GM20431 (cell line): ENCODE measurements around the gene DDN.

ENCODE experiments used
- in situ Hi-C: fragments of 300-500 bp; cut with MseI, MboI; formaldehyde crosslinking; loops from one replicate; pipeline ENCODE4 v1.15.0; 2020; ENCODE audit warnings: low sequenced_read_pairs; ENCODE audit not compliant: unreplicated experiment

Gene DDN

GRCh38 chr12:48999371-49000131 is at the start of gene DDN:
TSS of gene DDN (minus strand) at chr12:48999375. CDS start at chr12:48999287, 88 bp downstream.
- in situ Hi-C loops: no loop called here

DNA sequence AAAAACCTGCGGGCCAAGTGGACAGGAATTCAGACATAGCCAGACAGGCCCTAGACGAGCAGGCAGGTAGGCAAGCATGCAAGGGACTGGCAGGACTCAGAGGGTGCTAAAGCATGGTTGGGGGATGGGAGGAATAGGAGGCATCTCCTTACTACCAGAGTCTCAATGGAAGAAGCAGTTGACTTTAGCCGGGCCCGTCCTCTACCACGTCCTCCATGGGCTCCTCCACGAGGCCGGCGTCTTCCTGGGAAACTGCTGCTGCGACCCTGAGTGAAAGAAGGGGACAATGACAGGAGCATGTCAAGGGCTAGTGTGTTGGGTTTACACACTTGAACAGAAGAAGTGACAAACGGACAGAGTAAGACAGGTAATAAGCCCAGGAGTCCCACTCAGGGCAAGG is 49.8 kb upstream of the DDN start:
- in situ Hi-C loops: no loop called here

DNA sequence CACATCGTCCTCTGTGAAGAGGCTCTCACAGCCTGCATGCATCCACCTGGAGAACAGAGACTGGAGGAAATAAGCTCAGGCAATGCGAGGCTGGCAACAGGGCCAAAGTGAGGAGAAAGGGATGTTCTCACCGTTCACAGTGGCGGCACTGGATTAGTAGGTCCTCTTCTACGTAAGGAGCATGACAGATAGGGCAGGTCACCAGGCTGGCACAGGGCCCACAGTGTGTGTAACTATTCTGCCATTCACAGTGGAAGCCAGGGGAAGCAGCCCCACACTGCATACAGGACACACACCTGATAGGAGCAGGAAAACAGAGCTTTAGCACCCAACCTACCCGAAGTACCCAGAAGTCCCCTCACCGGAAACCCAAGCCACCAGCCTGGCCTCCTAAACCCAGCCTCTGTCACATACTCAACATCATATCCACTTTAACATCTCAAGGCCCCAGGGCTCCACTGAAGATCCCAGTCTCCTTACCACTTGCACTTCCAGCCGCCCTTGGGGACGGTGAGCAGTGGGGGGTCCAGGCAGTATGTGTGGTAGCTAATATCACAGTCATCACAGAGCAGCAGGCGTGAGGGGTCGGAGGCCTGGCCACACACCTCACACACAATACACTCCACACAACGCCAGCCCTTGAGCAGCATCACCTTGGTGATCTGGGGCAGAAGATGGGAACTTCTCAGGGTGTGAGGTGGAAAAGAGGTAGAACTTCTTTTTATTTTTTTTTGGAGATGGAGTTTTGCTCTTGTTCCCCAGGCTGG is 47.1 kb upstream of the DDN start:
- in situ Hi-C loops: no loop called here

GRCh38 chr12:49044660-49045059 is 45.5 kb upstream of the DDN start:
- in situ Hi-C loops: no loop called here

DNA sequence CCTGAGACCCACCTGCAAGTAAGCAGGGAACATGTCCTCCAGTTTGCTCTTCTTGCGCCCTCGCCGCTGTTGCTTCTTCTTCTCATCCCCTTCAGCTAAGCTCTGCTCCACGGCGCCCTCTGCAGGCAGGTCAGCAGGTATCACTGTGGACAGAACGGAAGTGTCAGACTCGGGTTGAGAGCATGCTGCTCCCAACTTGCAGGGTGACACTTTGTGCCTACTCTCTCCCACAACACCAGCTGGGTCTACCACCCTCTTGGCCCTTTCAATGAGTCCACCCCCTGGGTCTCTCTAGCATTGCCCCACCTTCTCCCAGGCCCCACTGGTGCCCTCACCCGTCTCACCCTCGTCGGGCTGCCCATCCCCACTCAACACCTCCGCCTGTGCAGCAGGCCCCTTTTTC is 44.7 kb upstream of the DDN start:
- in situ Hi-C loops: no loop called here

DNA sequence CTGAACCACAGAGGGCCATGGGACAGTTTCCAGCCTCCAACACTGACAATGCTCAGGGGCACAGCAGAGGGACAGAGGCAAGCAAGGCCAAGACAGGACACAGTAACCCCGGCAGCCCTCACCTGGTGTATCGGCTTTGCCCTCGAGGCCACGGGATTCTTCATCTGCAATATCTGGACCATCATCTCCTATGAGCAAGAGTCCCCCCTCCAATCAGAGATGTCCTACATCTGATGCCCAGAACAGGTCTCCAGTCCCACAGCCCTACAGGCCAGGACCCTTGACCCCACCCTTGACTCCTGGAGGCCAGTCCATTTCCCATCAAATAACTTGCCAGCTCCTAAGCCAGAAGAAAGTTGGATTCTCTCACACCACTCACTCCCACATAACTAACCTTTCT is 44.1 kb upstream of the DDN start:
- in situ Hi-C loops: no loop called here

GRCh38 chr12:49041881-49042484 is 42.8 kb upstream of the DDN start:
- in situ Hi-C loops: no loop called here

- in situ Hi-C loops: no loop called here
Observed at GRCh38 chr12:49041036-49041880, 42.1 kb upstream of the DDN start.

GRCh38 chr12:49040364-49040855 is 41.2 kb upstream of the DDN start:
- in situ Hi-C loops: no loop called here

DNA sequence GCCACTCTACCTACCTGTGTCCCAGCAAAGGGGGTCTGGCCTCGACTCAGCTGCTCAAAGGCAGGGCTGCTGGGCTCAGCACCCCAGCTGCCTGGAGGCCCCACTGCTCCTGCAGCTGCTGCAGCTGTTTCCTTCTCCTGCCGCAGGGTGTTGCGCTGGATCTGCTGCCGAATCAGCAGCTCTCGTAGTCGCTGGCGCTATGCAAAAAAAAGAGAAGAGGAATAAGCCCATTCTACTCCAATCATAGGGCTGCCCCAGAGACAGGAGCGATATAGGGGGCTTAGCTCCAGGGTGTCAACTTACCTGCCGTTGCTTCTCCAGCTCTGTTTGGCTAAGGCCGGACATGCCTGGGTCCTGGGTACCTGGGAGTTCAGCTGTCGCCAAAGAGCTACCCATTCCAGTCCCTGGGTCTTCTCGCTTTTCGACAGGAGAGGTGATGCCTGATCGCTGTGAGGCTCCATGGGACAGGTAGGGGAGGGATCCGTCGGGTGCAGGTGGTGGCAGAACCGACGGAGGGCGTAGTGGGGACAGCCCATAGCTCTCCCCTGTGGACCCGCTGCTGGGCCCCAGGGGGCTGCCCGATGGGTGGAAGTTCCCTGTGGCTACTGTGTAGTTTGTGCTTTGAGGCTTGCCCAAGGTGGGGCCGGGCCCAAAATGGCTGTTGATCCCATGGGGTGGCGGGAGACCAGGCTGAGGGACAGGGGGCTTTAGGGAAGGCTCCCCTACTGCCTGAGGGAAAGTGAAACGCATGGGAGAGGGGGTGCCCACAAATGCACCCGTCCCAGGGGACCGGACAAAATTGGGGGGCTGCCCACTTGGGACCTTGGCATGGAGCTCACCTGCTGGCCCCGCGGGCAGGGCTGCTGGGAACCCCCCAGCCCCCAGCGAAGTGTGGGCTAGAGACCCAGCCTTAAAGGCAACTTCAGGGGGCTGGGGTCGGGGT is 40.5 kb upstream of the DDN start:
- in situ Hi-C loops: no loop called here

DNA sequence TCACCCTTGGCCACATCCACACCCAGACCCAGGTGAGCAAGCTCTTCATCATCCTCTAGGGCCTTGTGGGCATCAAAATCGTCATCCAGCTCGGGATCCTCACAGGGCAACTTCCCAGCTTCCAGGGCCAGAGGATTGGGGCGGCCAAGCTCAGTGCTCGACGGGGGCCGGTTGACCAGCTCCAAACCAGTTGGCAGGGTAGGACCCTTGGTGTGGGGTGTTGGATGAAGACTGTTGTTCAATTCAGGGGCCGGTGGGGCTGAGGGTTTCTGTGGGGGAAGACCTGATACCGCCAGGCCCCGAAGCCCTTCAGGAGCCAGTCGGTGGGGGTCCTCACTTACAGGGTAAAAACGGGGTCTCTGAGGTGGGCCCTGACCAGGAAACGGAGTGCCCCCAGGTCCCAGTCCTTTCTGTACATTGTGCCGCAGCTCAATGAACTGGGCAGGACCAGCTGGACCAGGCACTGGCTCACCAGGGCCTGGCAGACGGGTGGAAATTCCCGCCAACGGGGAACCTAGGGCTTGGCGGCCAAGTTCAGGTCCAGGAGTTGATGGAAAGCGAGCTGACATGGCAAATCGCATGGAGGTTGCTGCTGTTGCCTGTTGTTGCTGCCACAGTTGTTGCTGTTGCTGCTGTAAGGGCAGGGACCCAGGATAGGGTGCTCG is 39.2 kb upstream of the DDN start:
- in situ Hi-C loops: no loop called here

- in situ Hi-C loops: no loop called here
Observed at GRCh38 chr12:49037947-49038237, 38.7 kb upstream of the DDN start.

DNA sequence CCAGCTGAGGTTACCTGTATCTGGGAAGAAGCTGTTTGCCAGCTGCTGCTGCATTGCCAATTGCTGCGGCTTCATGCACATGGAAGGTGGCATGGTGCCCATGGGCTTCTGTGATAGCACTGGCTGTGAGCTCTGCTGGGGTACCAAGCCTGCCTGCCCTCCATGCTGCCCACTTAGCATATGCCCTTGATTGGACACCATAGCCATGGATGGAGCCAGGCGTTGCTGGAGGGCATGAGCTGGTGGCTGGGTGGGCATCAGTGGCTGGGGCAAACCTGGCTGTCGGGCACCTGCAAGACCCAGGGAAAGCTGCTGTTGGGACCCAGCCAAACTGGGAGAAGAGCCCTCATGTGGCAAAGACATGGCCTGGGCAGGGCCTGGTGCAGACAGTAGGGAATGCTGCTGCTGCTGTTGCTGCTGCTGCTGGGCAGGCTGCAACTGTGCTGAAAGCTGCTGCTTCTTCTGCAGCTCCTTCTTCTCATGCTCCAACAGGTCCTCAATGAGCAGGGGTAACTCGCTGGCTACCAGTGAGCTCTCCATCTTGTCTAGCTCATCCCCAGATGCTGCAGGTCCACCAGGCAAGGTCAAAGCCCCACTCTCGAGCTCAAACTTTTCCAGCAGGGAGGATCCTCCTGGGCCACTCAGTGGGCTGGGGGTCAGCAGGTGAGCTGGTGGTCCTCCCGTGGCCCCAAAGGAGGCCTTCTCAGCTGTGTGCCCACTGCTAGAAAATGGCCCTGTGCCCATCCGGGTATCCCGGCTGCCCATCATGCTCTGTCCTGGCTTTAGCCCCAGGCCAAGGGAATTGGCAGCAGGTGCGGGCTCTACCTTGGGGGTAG is 38.2 kb upstream of the DDN start:
- in situ Hi-C loops: no loop called here

DNA sequence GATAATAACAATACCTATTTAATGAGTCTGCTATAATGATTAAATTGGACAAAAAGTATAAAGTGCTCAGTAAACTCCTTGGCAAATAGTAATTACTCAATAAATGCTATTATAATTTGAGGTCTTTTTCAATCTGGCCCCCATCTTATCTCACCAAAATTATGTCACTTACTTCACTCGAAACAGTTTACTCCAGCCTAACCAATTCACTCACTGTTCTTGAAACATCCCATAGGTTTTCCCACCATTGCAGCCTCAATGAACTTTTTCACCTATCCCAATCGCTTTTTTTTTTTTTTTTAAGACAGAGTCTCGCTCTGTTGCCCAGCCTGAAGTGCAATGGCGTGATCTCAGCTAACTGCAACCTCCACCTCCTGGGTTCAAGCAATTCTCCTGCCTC is 36.9 kb upstream of the DDN start:
- in situ Hi-C loops: no loop called here

DNA sequence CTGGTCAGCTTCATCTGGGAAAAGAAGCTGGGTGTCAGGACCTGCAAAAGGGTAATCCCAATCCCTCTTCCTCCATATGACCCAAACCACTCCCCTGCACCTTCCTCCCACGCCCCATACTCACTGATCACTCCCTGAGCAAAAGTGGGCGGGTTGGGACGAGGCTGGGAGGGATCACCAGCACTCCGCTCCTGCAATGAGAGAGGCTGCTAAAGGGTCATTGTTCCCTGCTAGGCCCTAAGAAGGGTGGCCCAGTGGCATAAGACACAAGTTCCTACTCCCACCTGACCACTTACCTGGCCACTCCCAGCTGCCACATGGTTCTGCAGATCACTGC is 35.1 kb upstream of the DDN start:
- in situ Hi-C loops: no loop called here

GRCh38 chr12:49033611-49034285 is 34.6 kb upstream of the DDN start:
- in situ Hi-C loops: no loop called here

DNA sequence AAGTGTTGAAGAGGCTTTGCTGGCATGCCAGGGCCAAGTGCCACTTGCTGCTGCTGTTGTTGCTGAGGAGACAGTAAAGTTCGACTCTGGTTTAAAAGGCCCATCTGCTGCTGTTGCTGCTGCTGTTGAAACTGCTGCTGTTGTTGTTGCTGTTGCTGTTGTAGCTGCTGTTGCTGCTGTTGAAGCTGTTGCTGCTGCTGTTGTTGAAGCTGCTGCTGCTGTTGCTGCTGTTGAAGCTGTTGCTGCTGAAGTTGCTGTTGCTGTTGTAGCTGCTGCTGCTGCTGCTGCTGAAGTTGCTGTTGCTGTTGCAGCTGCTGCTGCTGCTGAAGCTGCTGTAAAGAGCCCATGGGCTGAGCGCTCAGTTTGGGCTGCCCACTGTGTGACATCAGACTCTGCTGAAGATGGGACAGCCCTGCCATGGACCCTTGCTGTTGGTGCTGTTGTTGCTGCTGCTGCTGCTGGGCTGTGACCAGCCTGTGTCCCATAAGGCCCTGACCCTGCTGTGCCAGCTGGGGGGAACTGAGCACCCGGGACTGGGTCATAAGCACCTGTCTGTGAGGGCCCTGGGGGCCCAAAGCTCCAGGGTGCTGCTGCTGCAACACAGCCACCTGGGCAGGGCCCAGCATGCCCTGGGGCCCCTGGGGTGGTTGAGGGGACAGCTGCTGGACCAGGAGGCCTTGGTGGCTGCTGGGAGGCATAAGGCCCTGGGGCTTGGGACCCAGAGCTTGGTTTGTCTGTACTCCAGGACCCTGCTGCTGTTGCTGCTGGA is 33.7 kb upstream of the DDN start:
- in situ Hi-C loops: no loop called here
